Lung (tissue), 12 donors: Measurements from ENCODE around the gene STK38L. TPM values are rescaled to one million over a fixed set of nuclear protein-coding genes. Genes with fewer than 3 reads are reported as not detected.

Source experiments
- ATAC-seq: fragments of 200-7000 bp; cut with Tn5 transposase; one replicate; pipeline ENCODE4 v1.9.1; 2020; ENCODE audit warnings: moderate number of reproducible peaks; ENCODE audit not compliant: insufficient read depth, low FRiP score
- DNase-seq, 3 donors: peaks; one replicate each; pipeline ENCODE4 v3.0.0-alpha.2; 2013 to 2017
- H3K27ac ChIP-seq, 2 donors: one replicate each; pipeline ENCODE4 v1.5.1; 2013; ENCODE audit warnings: mild to moderate bottlenecking in 2 of 2, moderate library complexity in 2 of 2, control low read depth in 1 of 2, inconsistent platforms in 1 of 2, low read depth in 1 of 2, low read length in 1 of 2
- H3K27me3 ChIP-seq, 3 donors: one replicate each; pipeline ENCODE4 v1.5.1; 2013; ENCODE audit warnings: low read length in 2 of 3; ENCODE audit not compliant: control insufficient read depth in 3 of 3, insufficient read depth in 3 of 3
- H3K36me3 ChIP-seq, 4 donors: one replicate each; pipeline ENCODE4 v1.5.1; 2013; ENCODE audit warnings: low read length in 4 of 4, mild to moderate bottlenecking in 1 of 4, moderate library complexity in 1 of 4; ENCODE audit not compliant: control insufficient read depth in 4 of 4, insufficient read depth in 4 of 4
- H3K4me1 ChIP-seq, 5 donors: one replicate each; pipeline ENCODE4 v1.5.1; 2013; ENCODE audit warnings: low read length in 5 of 5, mild to moderate bottlenecking in 2 of 5, moderate library complexity in 1 of 5; ENCODE audit not compliant: control insufficient read depth in 5 of 5, insufficient read depth in 5 of 5
- H3K4me3 ChIP-seq: one replicate; pipeline ENCODE4 v1.5.1; 2013; ENCODE audit warnings: mild to moderate bottlenecking, control low read depth, moderate library complexity
- H3K9ac ChIP-seq, 2 donors: one replicate each; pipeline ENCODE4 v1.5.1; 2013; ENCODE audit warnings: low read length in 2 of 2, control low read depth in 1 of 2; ENCODE audit not compliant: insufficient read depth in 1 of 2
- H3K9me3 ChIP-seq, 4 donors: one replicate each; pipeline ENCODE4 v1.5.1; 2013; ENCODE audit warnings: low read length in 3 of 4, mild to moderate bottlenecking in 1 of 4, moderate library complexity in 1 of 4; ENCODE audit not compliant: control insufficient read depth in 4 of 4, insufficient read depth in 3 of 4
- CTCF ChIP-seq: IDR thresholded peaks from 2 replicates; pipeline ENCODE4 v1.5.1; 2012; ENCODE audit warnings: mild to moderate bottlenecking; ENCODE audit errors: control extremely low read depth, extremely low read depth
- WGBS, 2 donors: extraction: QIAGEN DNeasy Blood & Tissue Kit; methylation state at CpG; one replicate each; pipeline ENCODE4 v1.1.7; 2013; 5-methylcytosine and 5-hydroxymethylcytosine counted together
- polyA plus RNA-seq, 2 donors: library from polyadenylated mRNA; stranded (reverse); fragments of 200-250 nt; gene quantifications; one replicate each; pipeline ENCODE4 v1.2.1, GENCODE V29; 2013
- total RNA-seq, 2 donors: library from RNA; depleted of rRNA in 1 of 2; stranded (reverse); fragments of >200 nt in 1 of 2; gene quantifications; one replicate each; pipeline ENCODE4 v1.2.1, GENCODE V29; 2014 to 2021
- donor health status: control.
- donor health status: control.
- donor health status: Bipolar disorder and iron deficiency.
- donor health status: healthy.
- donor health status: DM: yes; HTN: yes; CAD: no.

STK38L gene
- total and polyA plus RNA-seq, 4 donors = 6.5 to 41.5 (median 18.5) TPM

GRCh38 chr12:27309293-27309994 is 65.4 kb downstream of the STK38L start:
- Histone ChIP-seq H3K4me3 (no peak overlapping the region), H3K27ac (no peak overlapping the region), H3K9me3 (no peaks in the 10 kb centered on the region), H3K9ac (no peak overlapping the region), H3K27me3 (no peaks in the 10 kb centered on the region), H3K4me1 (peaks cover 0 to 6% (median 0%) of the 10 kb centered on the region in 5 donors), H3K36me3 (peaks cover 3 to 12% (median 7%) of the 10 kb centered on the region in 4 donors)
- no peak for ATAC-seq
- WGBS, 2 donors = 92 to 95% methylated on average over 2 of the region's 2 CpGs
- DNase-seq = no peak
- no peak for TF ChIP-seq CTCF

- ATAC-seq (no peak), DNase-seq (no peak)
- no peaks in the 10 kb centered on the region for H3K27me3 ChIP-seq
- H3K9ac ChIP-seq = no peak overlapping the region
- no peaks in the 10 kb centered on the region for H3K9me3 ChIP-seq
- no peak overlapping the region for H3K4me3 ChIP-seq
- H3K27ac ChIP-seq = no peak overlapping the region
- peaks cover 0 to 6% (median 0%) of the 10 kb centered on the region in 5 donors for H3K4me1 ChIP-seq
- 94 to 98% methylated on average over 1 of the region's 1 CpG for WGBS, 2 donors
- no peak for TF ChIP-seq CTCF
- peaks cover 3 to 15% (median 7%) of the 10 kb centered on the region in 4 donors for H3K36me3 ChIP-seq
Measured at GRCh38 chr12:27309995-27310315, 65.9 kb downstream of the STK38L start.

- no peaks in the 10 kb centered on the region for H3K4me1 ChIP-seq
- no peak overlapping the region for H3K9ac ChIP-seq
- H3K36me3 ChIP-seq = peaks cover 5 to 17% (median 10%) of the 10 kb centered on the region in 4 donors
- no peaks in the 10 kb centered on the region for H3K27me3 ChIP-seq
- no peak overlapping the region for H3K4me3 ChIP-seq
- DNase-seq (no peak), ATAC-seq (no peak)
- no peak for TF ChIP-seq CTCF
- H3K27ac ChIP-seq = no peak overlapping the region
- 91 to 100% methylated on average over 1 of the region's 1 CpG for WGBS, 2 donors
- no peaks in the 10 kb centered on the region for H3K9me3 ChIP-seq
Measured at GRCh38 chr12:27316947-27317346, 72.9 kb downstream of the STK38L start.

GRCh38 chr12:27319409-27319808 is 75.3 kb downstream of the STK38L start:
- Histone ChIP-seq H3K4me3 (no peak overlapping the region), H3K9me3 (no peaks in the 10 kb centered on the region), H3K4me1 (no peaks in the 10 kb centered on the region), H3K36me3 (peaks cover 3 to 24% (median 12%) of the 10 kb centered on the region in 4 donors), H3K27ac (no peak overlapping the region), H3K9ac (no peak overlapping the region), H3K27me3 (no peaks in the 10 kb centered on the region)
- no peak for ATAC-seq
- 63 to 78% methylated on average over 1 of the region's 1 CpG for WGBS, 2 donors
- no peak for TF ChIP-seq CTCF
- no peak for DNase-seq
